B cell (primary cell): ENCODE results near the gene TAOK2. TPM values are rescaled to one million over a fixed set of nuclear protein-coding genes. Genes with fewer than 3 reads are reported as not detected.

Source experiments
- ATAC-seq: fragments of 200-7000 bp; cut with Tn5 transposase; one replicate; pipeline ENCODE4 v1.10.0; 2021; ENCODE audit warnings: low read depth, mild to moderate bottlenecking, moderate number of reproducible peaks, moderate library complexity
- CTCF ChIA-PET: fragments of 350-600 bp; sonication (Branson Sonifier 250); formaldehyde crosslinking; loops from one replicate; lab custom pipeline; 2021; ENCODE audit warnings: antibody characterized with exemption, inconsistent platforms; lab: Charles Lee
- POLR2A ChIA-PET: fragments of 350-600 bp; sonication (Branson Sonifier 250); formaldehyde crosslinking; loops from one replicate; lab custom pipeline; 2021; ENCODE audit warnings: antibody characterized with exemption; lab: Charles Lee
- DNase-seq: peaks from one replicate; pipeline ENCODE4 v3.0.0; 2013
- H2AFZ ChIP-seq: 2 replicates; pipeline ENCODE4 v1.6.1; 2012; ENCODE audit warnings: mild to moderate bottlenecking, low read depth, low read length; ENCODE audit not compliant: insufficient read depth, poor library complexity, severe bottlenecking
- H3K27ac ChIP-seq, 2 donors: 1 replicate in 1 of 2; 2 replicates in 1 of 2; pipeline ENCODE4 v1.5.1; 2012 to 2013; ENCODE audit warnings: low read length in 2 of 2, mild to moderate bottlenecking in 2 of 2, moderate library complexity in 1 of 2
- H3K27me3 ChIP-seq, 4 experiments: fragments of 200-600 bp in 1 of 4; sonication (generic) in 1 of 4; replicated peaks in 1 of 4; 1 replicate in 2 of 4; 2 replicates in 2 of 4; pipeline versions ENCODE4 v1.6.1 to v1.7.0; 2013 to 2016; ENCODE audit warnings: low read length in 3 of 4, mild to moderate bottlenecking in 2 of 4, mixed read lengths in 1 of 4, moderate library complexity in 1 of 4; ENCODE audit not compliant: insufficient read depth in 4 of 4, control insufficient read depth in 3 of 4; ENCODE audit errors: control extremely low read depth in 1 of 4
- H3K36me3 ChIP-seq, 2 experiments: replicated peaks in 1 of 2; 1 replicate in 1 of 2; 2 replicates in 1 of 2; pipeline versions ENCODE4 v1.6.1 to v1.7.1; 2013; ENCODE audit warnings: low read length in 1 of 2; ENCODE audit not compliant: insufficient read depth in 2 of 2, control insufficient read depth in 1 of 2; ENCODE audit errors: control extremely low read depth in 1 of 2, extremely low read depth in 1 of 2
- H3K4me1 ChIP-seq, 2 donors: fragments of 200-600 bp in 1 of 2; sonication (generic) in 1 of 2; 1 replicate in 1 of 2; 2 replicates in 1 of 2; pipeline versions ENCODE4 v1.5.1 to v1.6.1; 2013 to 2017; ENCODE audit warnings: low read length in 2 of 2; ENCODE audit not compliant: control insufficient read depth in 2 of 2, insufficient read depth in 2 of 2
- H3K4me2 ChIP-seq: replicated peaks from 2 replicates; pipeline ENCODE3; 2012; ENCODE audit warnings: mild to moderate bottlenecking, low read depth, low read length; ENCODE audit not compliant: poor library complexity, severe bottlenecking
- H3K4me3 ChIP-seq, 5 experiments: fragments of 200-600 bp in 1 of 5; sonication (generic) in 1 of 5; 1 replicate in 3 of 5; 2 replicates in 2 of 5; pipeline versions ENCODE4 v1.5.1 to v1.7.0; 2011 to 2016; ENCODE audit warnings: low read length in 4 of 5, mild to moderate bottlenecking in 4 of 5, low read depth in 2 of 5, control low read depth in 1 of 5, moderate library complexity in 1 of 5; ENCODE audit not compliant: insufficient read depth in 1 of 5; ENCODE audit errors: control extremely low read depth in 1 of 5, extremely low read depth in 1 of 5
- H3K79me2 ChIP-seq: fragments of 200-600 bp; sonication (generic); one replicate; pipeline ENCODE4 v1.6.0; 2016; ENCODE audit warnings: low read length; ENCODE audit not compliant: control insufficient read depth, insufficient read depth
- H3K9ac ChIP-seq: fragments of 200-600 bp; sonication (generic); 2 replicates; pipeline ENCODE4 v1.6.1; 2017; ENCODE audit warnings: mild to moderate bottlenecking, low read length, moderate library complexity
- H3K9me3 ChIP-seq, 3 donors: one replicate each; pipeline versions ENCODE4 v1.6.1 to v1.7.1; 2013; ENCODE audit warnings: low read length in 2 of 3; ENCODE audit not compliant: control insufficient read depth in 2 of 3, insufficient read depth in 1 of 3; ENCODE audit errors: control extremely low read depth in 1 of 3
- H4K20me1 ChIP-seq: 2 replicates; pipeline ENCODE4 v1.6.0; 2012; ENCODE audit warnings: mild to moderate bottlenecking, low read length; ENCODE audit not compliant: insufficient read depth, control insufficient read depth, poor library complexity, severe bottlenecking
- H3K27ac Mint-ChIP-seq: one replicate; pipeline ENCODE4 v1.8.0; 2021; ENCODE audit warnings: mixed read lengths
- H3K27me3 Mint-ChIP-seq: one replicate; pipeline ENCODE4 v1.8.0; 2021; ENCODE audit warnings: mixed read lengths
- H3K4me1 Mint-ChIP-seq: one replicate; pipeline ENCODE4 v1.8.0; 2021; ENCODE audit warnings: mixed read lengths
- H3K4me3 Mint-ChIP-seq: one replicate; pipeline ENCODE4 v1.8.0; 2021; ENCODE audit warnings: mixed read lengths
- H3K9me3 Mint-ChIP-seq: one replicate; pipeline ENCODE4 v1.8.0; 2022; ENCODE audit warnings: mixed read lengths; ENCODE audit not compliant: insufficient read depth
- EZH2 ChIP-seq: IDR thresholded peaks from 2 replicates; pipeline ENCODE4 v1.6.1; 2012; ENCODE audit warnings: borderline replicate concordance, low read depth, mild to moderate bottlenecking, moderate library complexity, low read length; ENCODE audit not compliant: insufficient read depth, poor library complexity, severe bottlenecking
- WGBS: methylation state at CpG from one replicate; pipeline ENCODE4 v1.1.5; 2013; ENCODE audit warnings: missing lambda C conversion rate; ENCODE audit not compliant: insufficient coverage; 5-methylcytosine and 5-hydroxymethylcytosine counted together
- intact Hi-C: fragments of 100-400 bp; cut with micrococcal nuclease; formaldehyde crosslinking; loops from one replicate; pipeline ENCODE4 v1.10.0; 2022
- polyA plus RNA-seq: library from polyadenylated mRNA; depleted of rRNA; stranded (reverse); fragments of >200 nt; gene quantifications from 2 replicates; pipeline ENCODE4 v1.2.3, GENCODE V29; 2012
- total RNA-seq, 2 donors: library from RNA; stranded (reverse); fragments of 120-200 nt in 1 of 2; gene quantifications; 1 replicate in 1 of 2; 2 replicates in 1 of 2; pipeline versions ENCODE4 v1.2.3 to v1.2.4, GENCODE V29; 2013 to 2022
- TF ChIP-seq, protein P1 (sequence below): fragments of 200-600 bp; IDR thresholded peaks from one replicate; pipeline ENCODE4 v1.8.0; 2022; ENCODE audit warnings: antibody characterized with exemption, mild to moderate bottlenecking

Gene TAOK2
- total and polyA plus RNA-seq, 2 donors (not counting 1 experiment from before 2014, with no cell fraction given): 30.3 to 50.8 TPM

- TF ChIP-seq, protein P1, sequence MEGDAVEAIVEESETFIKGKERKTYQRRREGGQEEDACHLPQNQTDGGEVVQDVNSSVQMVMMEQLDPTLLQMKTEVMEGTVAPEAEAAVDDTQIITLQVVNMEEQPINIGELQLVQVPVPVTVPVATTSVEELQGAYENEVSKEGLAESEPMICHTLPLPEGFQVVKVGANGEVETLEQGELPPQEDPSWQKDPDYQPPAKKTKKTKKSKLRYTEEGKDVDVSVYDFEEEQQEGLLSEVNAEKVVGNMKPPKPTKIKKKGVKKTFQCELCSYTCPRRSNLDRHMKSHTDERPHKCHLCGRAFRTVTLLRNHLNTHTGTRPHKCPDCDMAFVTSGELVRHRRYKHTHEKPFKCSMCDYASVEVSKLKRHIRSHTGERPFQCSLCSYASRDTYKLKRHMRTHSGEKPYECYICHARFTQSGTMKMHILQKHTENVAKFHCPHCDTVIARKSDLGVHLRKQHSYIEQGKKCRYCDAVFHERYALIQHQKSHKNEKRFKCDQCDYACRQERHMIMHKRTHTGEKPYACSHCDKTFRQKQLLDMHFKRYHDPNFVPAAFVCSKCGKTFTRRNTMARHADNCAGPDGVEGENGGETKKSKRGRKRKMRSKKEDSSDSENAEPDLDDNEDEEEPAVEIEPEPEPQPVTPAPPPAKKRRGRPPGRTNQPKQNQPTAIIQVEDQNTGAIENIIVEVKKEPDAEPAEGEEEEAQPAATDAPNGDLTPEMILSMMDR: no peak
- TF ChIP-seq EZH2: no peak
- no peaks in the 10 kb centered on the region for H3K9me3 ChIP-seq
- WGBS: 92% methylated on average over 19 of the region's 19 CpGs
- intact Hi-C loops: no loop called here
- no peaks in the 10 kb centered on the region for H3K9me3 Mint-ChIP-seq
- ChIA-PET CTCF (interaction anchor here (0.6 to 1.5 kb wide), 4 partner anchors 29 to 174 kb away, joined by 3 to 6 read pairs (median 4); partner anchors contain the start of gene TAOK2), POLR2A (interaction anchor here (0.7 to 1.1 kb wide), 2 partner anchors 12 to 192 kb away, joined by 3 to 6 read pairs; no protein-coding TSS in a partner anchor)
- no peak overlapping the region for H3K4me3 ChIP-seq
- H4K20me1 ChIP-seq: peaks cover 17% of the 10 kb centered on the region
- no peak overlapping the region for H2AFZ ChIP-seq
- DNase-seq: no peak
- no peak overlapping the region for H3K4me3 Mint-ChIP-seq
- no peak overlapping the region for H3K4me2 ChIP-seq
- peaks cover 18% of the 10 kb centered on the region for H3K4me1 Mint-ChIP-seq
- peaks cover 0 to 42% of the 10 kb centered on the region in 2 experiments for H3K36me3 ChIP-seq
- H3K4me1 ChIP-seq: peaks cover 4 to 13% of the 10 kb centered on the region in 2 donors
- no peaks in the 10 kb centered on the region for H3K27me3 Mint-ChIP-seq
- no peak overlapping the region for H3K27ac Mint-ChIP-seq
- H3K27me3 ChIP-seq: no peaks in the 10 kb centered on the region
- H3K9ac ChIP-seq: no peak overlapping the region
- H3K79me2 ChIP-seq: no peaks in the 10 kb centered on the region
- no peak for ATAC-seq
- no peak overlapping the region for H3K27ac ChIP-seq
Measured at GRCh38 chr16:30002614-30003346, 29.1 kb downstream of the TAOK2 start.
